ENCODE measurements around the gene RPL13A.

Gene RPL13A

GRCh38 chr19:49486710-49487276 is 615 bp upstream of the RPL13A start:
- no peak for DNase-seq

- no peak for DNase-seq
Measured at GRCh38 chr19:49488046-49488862, 846 bp downstream of the RPL13A start.

- DNase-seq = no peak
Measured at GRCh38 chr19:49488863-49489537, 1.6 kb downstream of the RPL13A start.

GRCh38 chr19:49489601-49490167 is 2.3 kb downstream of the RPL13A start:
- DNase-seq = no peak

- DNase-seq = no peak
Measured at GRCh38 chr19:49490287-49491029, 3.0 kb downstream of the RPL13A start.

- DNase-seq = no peak
Measured at GRCh38 chr19:49491030-49491803, 3.8 kb downstream of the RPL13A start.

- DNase-seq = no peak
Measured at GRCh38 chr19:49491804-49492572, 4.6 kb downstream of the RPL13A start.

GRCh38 chr19:49492573-49493405 is 5.4 kb downstream of the RPL13A start:
- peak in 1 of 2 experiments; percentile 36 for DNase-seq

- no peak for DNase-seq
Measured at GRCh38 chr19:49496574-49497008, 9.2 kb downstream of the RPL13A start.

GRCh38 chr19:49497047-49497788 is 9.8 kb downstream of the RPL13A start:
- DNase-seq = peak; percentile 50 to 54

GRCh38 chr19:49497789-49498103 is 10.3 kb downstream of the RPL13A start:
- DNase-seq = no peak

- no peak for DNase-seq
Measured at GRCh38 chr19:49498475-49498874, 11.1 kb downstream of the RPL13A start.

GRCh38 chr19:49499030-49499670 is 11.7 kb downstream of the RPL13A start:
- DNase-seq = no peak

GRCh38 chr19:49502866-49503581 is 15.6 kb downstream of the RPL13A start:
- peak; percentile 69 to 78 for DNase-seq

- no peak for DNase-seq
Measured at GRCh38 chr19:49503582-49503962, 16.2 kb downstream of the RPL13A start.

GRCh38 chr19:49506575-49507105 is 19.2 kb downstream of the RPL13A start:
- peak; percentile 58 to 68 for DNase-seq

GRCh38 chr19:49507803-49508494 is 20.5 kb downstream of the RPL13A start:
- no peak for DNase-seq
